Measurements from ENCODE around the gene ZNF800. TPM values are rescaled to one million over a fixed set of nuclear protein-coding genes. Genes with fewer than 3 reads are reported as not detected.

ZNF800 gene
- total RNA-seq, 1 donor from 2014 or later = 17.6 TPM

DNA sequence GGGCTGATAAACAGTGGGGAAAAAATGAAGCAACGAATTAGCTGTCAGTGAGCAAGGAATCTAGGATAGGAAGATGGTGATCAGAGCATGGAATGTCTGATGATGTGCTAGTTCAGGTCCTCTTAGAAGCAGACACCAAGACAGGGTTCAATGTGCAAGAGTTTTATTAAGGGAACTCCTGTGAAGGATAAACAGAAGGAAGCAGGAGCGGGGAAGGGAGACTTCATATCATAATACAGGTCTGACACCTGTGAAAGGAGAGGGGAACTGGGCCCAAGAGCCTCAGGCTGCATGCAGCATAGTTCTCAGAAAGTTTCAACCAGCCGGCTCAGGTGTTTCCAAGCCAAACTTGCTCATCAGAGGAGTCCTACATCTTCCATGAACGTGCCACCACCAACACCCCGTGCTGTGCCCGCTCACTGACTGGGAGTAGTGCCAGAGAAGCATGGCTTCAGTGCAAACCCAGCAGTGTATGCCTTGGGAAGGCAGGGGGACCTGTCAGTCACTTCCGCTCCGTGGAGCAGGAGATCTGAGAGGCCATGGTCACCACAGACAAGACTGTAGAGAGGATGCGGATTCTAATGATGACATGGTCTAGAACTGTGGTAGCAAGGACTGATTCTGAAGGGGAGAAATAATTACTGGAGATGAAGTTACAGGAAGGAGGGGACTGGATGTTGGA, 45.8 kb downstream of the ZNF800 start:
- no peak for ATAC-seq

- ATAC-seq = no peak
Observed at GRCh38 chr7:127342596-127342995, 49.9 kb downstream of the ZNF800 start.

- ATAC-seq = no peak
Observed at GRCh38 chr7:127338122-127338521, 54.4 kb downstream of the ZNF800 start.

DNA sequence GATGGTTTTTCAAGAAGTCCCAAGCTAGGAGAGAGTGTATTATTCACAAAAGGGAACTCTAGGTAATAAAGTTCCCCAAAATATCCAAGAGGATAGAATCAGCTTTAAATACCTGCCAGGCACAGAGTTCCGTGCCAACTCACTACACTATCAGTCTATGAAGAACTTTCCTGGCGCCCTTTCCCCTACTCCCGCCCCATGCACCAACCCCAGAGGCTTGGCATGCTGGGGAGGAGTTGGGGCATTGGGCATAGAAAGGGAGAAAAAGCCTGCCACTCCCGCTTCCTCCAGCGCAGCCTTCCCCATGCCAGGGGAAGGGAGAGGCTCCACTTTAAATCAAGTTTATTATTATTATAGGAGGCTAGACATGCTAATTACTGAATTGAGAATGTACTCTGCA, 54.9 kb downstream of the ZNF800 start:
- ATAC-seq = no peak

DNA sequence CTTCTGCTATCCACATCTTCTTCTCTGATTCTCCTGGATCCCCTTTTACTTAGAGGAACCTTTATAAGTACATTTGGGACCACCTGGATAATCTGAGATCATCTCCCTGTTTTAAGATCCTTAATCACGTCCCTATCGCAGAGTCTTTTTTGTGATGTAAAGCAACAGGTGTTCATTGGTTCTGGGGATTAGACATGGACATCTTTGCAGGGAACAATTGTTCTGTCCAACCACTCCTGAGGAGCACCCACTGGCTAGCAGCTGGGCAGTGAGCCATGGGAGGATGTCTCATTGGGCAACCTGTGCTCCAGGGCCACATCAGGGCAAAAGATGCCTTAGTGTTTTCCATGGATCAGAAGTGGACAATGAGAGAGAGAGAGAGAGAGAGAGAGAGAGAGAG, 56.0 kb downstream of the ZNF800 start:
- ATAC-seq = no peak

DNA sequence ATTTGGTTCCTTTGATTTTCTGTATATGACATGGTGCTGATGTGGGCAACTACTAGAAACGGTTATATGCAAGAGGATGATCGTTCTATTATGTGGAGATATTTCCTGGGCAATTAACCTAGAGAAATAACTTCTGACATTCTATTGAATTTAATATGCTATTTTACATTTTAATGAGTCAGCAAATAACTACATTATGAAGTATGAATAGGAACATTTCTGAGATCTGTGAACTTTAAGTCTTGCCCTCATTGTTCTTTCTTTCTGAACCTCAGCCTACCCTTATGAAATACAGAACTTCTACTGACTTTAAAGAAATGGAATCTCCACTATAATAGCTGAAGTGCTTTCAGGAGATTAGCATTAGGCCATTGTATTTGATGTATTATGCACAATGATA, 59.6 kb downstream of the ZNF800 start:
- ATAC-seq = no peak

GRCh38 chr7:127330070-127330469, 62.4 kb downstream of the ZNF800 start:
- no peak for ATAC-seq

GRCh38 chr7:127322832-127323493, 69.5 kb downstream of the ZNF800 start:
- ATAC-seq = no peak

DNA sequence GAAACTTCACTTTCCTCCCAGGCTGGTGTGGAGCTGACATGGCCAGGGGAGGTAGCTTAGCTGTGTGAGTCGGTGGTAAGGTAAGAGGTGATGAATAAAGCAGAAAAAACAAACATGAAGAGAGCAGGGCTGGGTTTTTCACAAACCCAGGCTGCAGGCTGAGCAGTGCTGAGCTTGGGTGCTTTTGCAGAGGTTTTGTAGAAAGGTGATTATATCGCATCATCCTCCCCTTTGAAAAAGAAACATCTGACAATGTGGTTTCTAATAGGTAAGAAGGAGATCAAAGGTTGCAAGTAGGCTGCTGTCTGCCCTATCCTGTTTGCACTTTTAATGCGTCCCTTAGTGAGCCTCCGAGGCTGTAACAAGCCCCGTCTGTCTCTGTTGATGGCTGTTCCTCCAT, 70.2 kb downstream of the ZNF800 start:
- no peak for ATAC-seq

- ATAC-seq = no peak
Observed at GRCh38 chr7:127320974-127321373, 71.5 kb downstream of the ZNF800 start.

Other genes starting within 250 kb of the ZNF800 start
- not detected for gene GRM8, start 139.8 kb downstream of the ZNF800 start, total RNA-seq
- 11.0 TPM for gene GCC1, start 192.9 kb upstream of the ZNF800 start, total RNA-seq
- gene ARF5, start 195.7 kb upstream of the ZNF800 start, total RNA-seq = 197 TPM
- gene FSCN3, start 201.0 kb upstream of the ZNF800 start, total RNA-seq = 0.52 TPM
- not detected for gene PAX4, start 225.4 kb upstream of the ZNF800 start, total RNA-seq